SK-N-SH treated with all-trans-retinoic acid at 6 μM for 48 hours (cell line): ENCODE measurements around the gene E2F7.

Experiments used
- ARNTL ChIP-seq: fragments of 450-650 bp; formaldehyde crosslinking; IDR thresholded peaks from 2 replicates; pipeline ENCODE4 v1.5.0; 2020; ENCODE audit warnings: low read depth, mild to moderate bottlenecking, moderate library complexity, borderline replicate concordance
- OSR1 ChIP-seq: fragments of 250-450 bp; sonication (Bioruptor Pico); IDR thresholded peaks from 2 replicates; pipeline ENCODE4 v1.8.0; 2022; ENCODE audit warnings: moderate library complexity, mild to moderate bottlenecking, inconsistent platforms
- RARB ChIP-seq: fragments of 250-450 bp; sonication (Bioruptor Pico); IDR thresholded peaks from 2 replicates; pipeline ENCODE4 v1.8.0; 2021; ENCODE audit warnings: mild to moderate bottlenecking, moderate library complexity

- TF ChIP-seq RARB (no peak), ARNTL (no peak), OSR1 (no peak)
Observed at GRCh38 chr12:77060136-77060882, 5.1 kb downstream of the E2F7 start.
